Parathyroid adenoma (tissue), 2 donors: Measurements from ENCODE around the gene RAPGEF6.

Experiments
- H2AFZ ChIP-seq: fragments of 300-600 bp; sonication (generic); one replicate; pipeline ENCODE4 v1.7.0; 2017; ENCODE audit warnings: antibody characterized with exemption, mild to moderate bottlenecking
- H3K27ac ChIP-seq: fragments of 300-600 bp; sonication (generic); one replicate; pipeline ENCODE4 v1.7.0; 2017
- H3K27me3 ChIP-seq: fragments of 300-600 bp; sonication (generic); one replicate; pipeline ENCODE4 v1.7.0; 2017; ENCODE audit warnings: low read length; ENCODE audit not compliant: control insufficient read depth, insufficient read depth
- H3K36me3 ChIP-seq: fragments of 300-600 bp; sonication (generic); one replicate; pipeline ENCODE4 v1.7.0; 2017; ENCODE audit warnings: low read length; ENCODE audit not compliant: control insufficient read depth, insufficient read depth
- H3K4me1 ChIP-seq: fragments of 300-600 bp; sonication (generic); one replicate; pipeline ENCODE4 v1.7.0; 2017; ENCODE audit warnings: control low read depth
- H3K4me2 ChIP-seq: fragments of 300-600 bp; sonication (generic); one replicate; pipeline ENCODE4 v1.7.0; 2017; ENCODE audit warnings: low read length
- H3K4me3 ChIP-seq: fragments of 300-600 bp; sonication (generic); one replicate; pipeline ENCODE4 v1.7.0; 2017; ENCODE audit warnings: low read depth, low read length
- H3K79me2 ChIP-seq: fragments of 300-600 bp; sonication (generic); one replicate; pipeline ENCODE4 v1.7.0; 2017; ENCODE audit warnings: control low read depth
- H3K9ac ChIP-seq: fragments of 300-600 bp; sonication (generic); one replicate; pipeline ENCODE4 v1.7.0; 2017; ENCODE audit warnings: mild to moderate bottlenecking
- H3K9me3 ChIP-seq: fragments of 300-600 bp; sonication (generic); one replicate; pipeline ENCODE4 v1.7.0; 2017; ENCODE audit warnings: low read length; ENCODE audit not compliant: control insufficient read depth
- TF ChIP-seq, protein P1 (sequence below): fragments of 300-600 bp; sonication (generic); IDR thresholded peaks from one replicate; pipeline ENCODE4 v1.7.0; 2017; ENCODE audit warnings: antibody characterized with exemption, mild to moderate bottlenecking
- donor health status: primary hyperparathyroidism.

The RAPGEF6 gene

GRCh38 chr5:131396630-131397273 is 238.3 kb downstream of the RAPGEF6 start:
- TF ChIP-seq, protein P1, sequence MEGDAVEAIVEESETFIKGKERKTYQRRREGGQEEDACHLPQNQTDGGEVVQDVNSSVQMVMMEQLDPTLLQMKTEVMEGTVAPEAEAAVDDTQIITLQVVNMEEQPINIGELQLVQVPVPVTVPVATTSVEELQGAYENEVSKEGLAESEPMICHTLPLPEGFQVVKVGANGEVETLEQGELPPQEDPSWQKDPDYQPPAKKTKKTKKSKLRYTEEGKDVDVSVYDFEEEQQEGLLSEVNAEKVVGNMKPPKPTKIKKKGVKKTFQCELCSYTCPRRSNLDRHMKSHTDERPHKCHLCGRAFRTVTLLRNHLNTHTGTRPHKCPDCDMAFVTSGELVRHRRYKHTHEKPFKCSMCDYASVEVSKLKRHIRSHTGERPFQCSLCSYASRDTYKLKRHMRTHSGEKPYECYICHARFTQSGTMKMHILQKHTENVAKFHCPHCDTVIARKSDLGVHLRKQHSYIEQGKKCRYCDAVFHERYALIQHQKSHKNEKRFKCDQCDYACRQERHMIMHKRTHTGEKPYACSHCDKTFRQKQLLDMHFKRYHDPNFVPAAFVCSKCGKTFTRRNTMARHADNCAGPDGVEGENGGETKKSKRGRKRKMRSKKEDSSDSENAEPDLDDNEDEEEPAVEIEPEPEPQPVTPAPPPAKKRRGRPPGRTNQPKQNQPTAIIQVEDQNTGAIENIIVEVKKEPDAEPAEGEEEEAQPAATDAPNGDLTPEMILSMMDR = no peak
- Histone ChIP-seq H3K79me2 (peaks cover 4% of the 10 kb centered on the region), H3K27me3 (no peaks in the 10 kb centered on the region), H3K9ac (no peak overlapping the region), H3K4me1 (peaks cover 5% of the 10 kb centered on the region), H3K4me2 (no peak overlapping the region), H3K4me3 (no peak overlapping the region), H2AFZ (no peak overlapping the region), H3K9me3 (no peaks in the 10 kb centered on the region), H3K27ac (no peak overlapping the region), H3K36me3 (no peaks in the 10 kb centered on the region)

GRCh38 chr5:131396015-131396414 is 239.0 kb downstream of the RAPGEF6 start:
- H3K4me1 ChIP-seq = peaks cover 5% of the 10 kb centered on the region
- H3K9ac ChIP-seq = no peak overlapping the region
- H3K9me3 ChIP-seq = no peaks in the 10 kb centered on the region
- H3K27me3 ChIP-seq = no peaks in the 10 kb centered on the region
- H3K27ac ChIP-seq = no peak overlapping the region
- H3K4me3 ChIP-seq = no peak overlapping the region
- peaks cover under 1% of the 10 kb centered on the region for H3K79me2 ChIP-seq
- H3K4me2 ChIP-seq = no peak overlapping the region
- TF ChIP-seq, protein P1 = no peak
- no peak overlapping the region for H2AFZ ChIP-seq
- H3K36me3 ChIP-seq = no peaks in the 10 kb centered on the region

- H3K27ac ChIP-seq = peak overlapping the region; percentile 18
- H3K9ac ChIP-seq = no peak overlapping the region
- TF ChIP-seq, protein P1 = no peak
- H3K79me2 ChIP-seq = no peaks in the 10 kb centered on the region
- H3K36me3 ChIP-seq = no peaks in the 10 kb centered on the region
- no peak overlapping the region for H3K4me3 ChIP-seq
- H3K27me3 ChIP-seq = no peaks in the 10 kb centered on the region
- H3K4me2 ChIP-seq = no peak overlapping the region
- no peaks in the 10 kb centered on the region for H3K9me3 ChIP-seq
- peaks cover 11% of the 10 kb centered on the region for H3K4me1 ChIP-seq
- H2AFZ ChIP-seq = no peak overlapping the region
These were observed 240.9 kb downstream of the RAPGEF6 start for GRCh38 chr5:131394128-131394527.

DNA sequence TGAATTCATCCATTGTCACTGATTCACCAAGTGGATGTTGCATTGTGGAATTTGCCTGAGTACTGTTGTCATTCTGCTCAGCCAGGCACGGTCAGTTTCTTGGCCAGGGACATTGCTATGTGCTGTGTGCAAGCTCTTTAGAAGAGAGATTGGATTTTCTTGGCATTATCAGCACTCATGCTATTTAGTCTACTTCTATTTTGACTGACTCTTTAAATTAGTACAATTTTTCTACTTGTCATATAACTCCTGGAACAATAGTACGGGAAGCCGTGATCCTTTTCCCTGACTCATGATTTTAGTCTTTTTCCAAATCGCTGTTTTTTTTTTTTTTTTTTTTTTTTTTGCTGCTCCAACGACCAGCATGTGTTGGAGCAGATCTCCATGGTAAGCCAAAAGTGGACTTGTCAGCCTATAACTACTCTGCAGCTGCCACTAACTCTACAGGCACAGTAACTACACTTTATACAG is 241.5 kb downstream of the RAPGEF6 start:
- H3K9ac ChIP-seq = no peak overlapping the region
- H3K4me2 ChIP-seq = no peak overlapping the region
- no peaks in the 10 kb centered on the region for H3K36me3 ChIP-seq
- TF ChIP-seq, protein P1 = no peak
- H3K79me2 ChIP-seq = no peaks in the 10 kb centered on the region
- H3K9me3 ChIP-seq = no peaks in the 10 kb centered on the region
- H3K27me3 ChIP-seq = no peaks in the 10 kb centered on the region
- H2AFZ ChIP-seq = no peak overlapping the region
- H3K27ac ChIP-seq = peak overlapping the region; percentile 18
- no peak overlapping the region for H3K4me3 ChIP-seq
- peaks cover 17% of the 10 kb centered on the region for H3K4me1 ChIP-seq
